B cell (primary cell): ENCODE measurements around the gene POLR1H. TPM values are rescaled to one million over a fixed set of nuclear protein-coding genes. Genes with fewer than 3 reads are reported as not detected.

Experiments
- ATAC-seq: fragments of 200-7000 bp; cut with Tn5 transposase; one replicate; pipeline ENCODE4 v1.10.0; 2021; ENCODE audit warnings: low read depth, mild to moderate bottlenecking, moderate number of reproducible peaks, moderate library complexity
- CTCF ChIA-PET: fragments of 350-600 bp; sonication (Branson Sonifier 250); formaldehyde crosslinking; loops from one replicate; lab custom pipeline; 2021; ENCODE audit warnings: antibody characterized with exemption, inconsistent platforms; lab: Charles Lee
- POLR2A ChIA-PET: fragments of 350-600 bp; sonication (Branson Sonifier 250); formaldehyde crosslinking; loops from one replicate; lab custom pipeline; 2021; ENCODE audit warnings: antibody characterized with exemption; lab: Charles Lee
- DNase-seq: peaks from one replicate; pipeline ENCODE4 v3.0.0; 2013
- H2AFZ ChIP-seq: 2 replicates; pipeline ENCODE4 v1.6.1; 2012; ENCODE audit warnings: mild to moderate bottlenecking, low read depth, low read length; ENCODE audit not compliant: insufficient read depth, poor library complexity, severe bottlenecking
- H3K27ac ChIP-seq, 2 donors: 1 replicate in 1 of 2; 2 replicates in 1 of 2; pipeline ENCODE4 v1.5.1; 2012 to 2013; ENCODE audit warnings: low read length in 2 of 2, mild to moderate bottlenecking in 2 of 2, moderate library complexity in 1 of 2
- H3K27me3 ChIP-seq, 4 experiments: fragments of 200-600 bp in 1 of 4; sonication (generic) in 1 of 4; replicated peaks in 1 of 4; 1 replicate in 2 of 4; 2 replicates in 2 of 4; pipeline versions ENCODE4 v1.6.1 to v1.7.0; 2013 to 2016; ENCODE audit warnings: low read length in 3 of 4, mild to moderate bottlenecking in 2 of 4, mixed read lengths in 1 of 4, moderate library complexity in 1 of 4; ENCODE audit not compliant: insufficient read depth in 4 of 4, control insufficient read depth in 3 of 4; ENCODE audit errors: control extremely low read depth in 1 of 4
- H3K36me3 ChIP-seq, 2 experiments: replicated peaks in 1 of 2; 1 replicate in 1 of 2; 2 replicates in 1 of 2; pipeline versions ENCODE4 v1.6.1 to v1.7.1; 2013; ENCODE audit warnings: low read length in 1 of 2; ENCODE audit not compliant: insufficient read depth in 2 of 2, control insufficient read depth in 1 of 2; ENCODE audit errors: control extremely low read depth in 1 of 2, extremely low read depth in 1 of 2
- H3K4me1 ChIP-seq, 2 donors: fragments of 200-600 bp in 1 of 2; sonication (generic) in 1 of 2; 1 replicate in 1 of 2; 2 replicates in 1 of 2; pipeline versions ENCODE4 v1.5.1 to v1.6.1; 2013 to 2017; ENCODE audit warnings: low read length in 2 of 2; ENCODE audit not compliant: control insufficient read depth in 2 of 2, insufficient read depth in 2 of 2
- H3K4me2 ChIP-seq: replicated peaks from 2 replicates; pipeline ENCODE3; 2012; ENCODE audit warnings: mild to moderate bottlenecking, low read depth, low read length; ENCODE audit not compliant: poor library complexity, severe bottlenecking
- H3K4me3 ChIP-seq, 5 experiments: fragments of 200-600 bp in 1 of 5; sonication (generic) in 1 of 5; 1 replicate in 3 of 5; 2 replicates in 2 of 5; pipeline versions ENCODE4 v1.5.1 to v1.7.0; 2011 to 2016; ENCODE audit warnings: low read length in 4 of 5, mild to moderate bottlenecking in 4 of 5, low read depth in 2 of 5, control low read depth in 1 of 5, moderate library complexity in 1 of 5; ENCODE audit not compliant: insufficient read depth in 1 of 5; ENCODE audit errors: control extremely low read depth in 1 of 5, extremely low read depth in 1 of 5
- H3K79me2 ChIP-seq: fragments of 200-600 bp; sonication (generic); one replicate; pipeline ENCODE4 v1.6.0; 2016; ENCODE audit warnings: low read length; ENCODE audit not compliant: control insufficient read depth, insufficient read depth
- H3K9ac ChIP-seq: fragments of 200-600 bp; sonication (generic); 2 replicates; pipeline ENCODE4 v1.6.1; 2017; ENCODE audit warnings: mild to moderate bottlenecking, low read length, moderate library complexity
- H3K9me3 ChIP-seq, 3 donors: one replicate each; pipeline versions ENCODE4 v1.6.1 to v1.7.1; 2013; ENCODE audit warnings: low read length in 2 of 3; ENCODE audit not compliant: control insufficient read depth in 2 of 3, insufficient read depth in 1 of 3; ENCODE audit errors: control extremely low read depth in 1 of 3
- H4K20me1 ChIP-seq: 2 replicates; pipeline ENCODE4 v1.6.0; 2012; ENCODE audit warnings: mild to moderate bottlenecking, low read length; ENCODE audit not compliant: insufficient read depth, control insufficient read depth, poor library complexity, severe bottlenecking
- H3K27ac Mint-ChIP-seq: one replicate; pipeline ENCODE4 v1.8.0; 2021; ENCODE audit warnings: mixed read lengths
- H3K27me3 Mint-ChIP-seq: one replicate; pipeline ENCODE4 v1.8.0; 2021; ENCODE audit warnings: mixed read lengths
- H3K4me1 Mint-ChIP-seq: one replicate; pipeline ENCODE4 v1.8.0; 2021; ENCODE audit warnings: mixed read lengths
- H3K4me3 Mint-ChIP-seq: one replicate; pipeline ENCODE4 v1.8.0; 2021; ENCODE audit warnings: mixed read lengths
- H3K9me3 Mint-ChIP-seq: one replicate; pipeline ENCODE4 v1.8.0; 2022; ENCODE audit warnings: mixed read lengths; ENCODE audit not compliant: insufficient read depth
- EZH2 ChIP-seq: IDR thresholded peaks from 2 replicates; pipeline ENCODE4 v1.6.1; 2012; ENCODE audit warnings: borderline replicate concordance, low read depth, mild to moderate bottlenecking, moderate library complexity, low read length; ENCODE audit not compliant: insufficient read depth, poor library complexity, severe bottlenecking
- WGBS: methylation state at CpG from one replicate; pipeline ENCODE4 v1.1.5; 2013; ENCODE audit warnings: missing lambda C conversion rate; ENCODE audit not compliant: insufficient coverage; 5-methylcytosine and 5-hydroxymethylcytosine counted together
- intact Hi-C: fragments of 100-400 bp; cut with micrococcal nuclease; formaldehyde crosslinking; loops from one replicate; pipeline ENCODE4 v1.10.0; 2022
- polyA plus RNA-seq: library from polyadenylated mRNA; depleted of rRNA; stranded (reverse); fragments of >200 nt; gene quantifications from 2 replicates; pipeline ENCODE4 v1.2.3, GENCODE V29; 2012
- total RNA-seq, 2 donors: library from RNA; stranded (reverse); fragments of 120-200 nt in 1 of 2; gene quantifications; 1 replicate in 1 of 2; 2 replicates in 1 of 2; pipeline versions ENCODE4 v1.2.3 to v1.2.4, GENCODE V29; 2013 to 2022
- TF ChIP-seq, protein P1 (sequence below): fragments of 200-600 bp; IDR thresholded peaks from one replicate; pipeline ENCODE4 v1.8.0; 2022; ENCODE audit warnings: antibody characterized with exemption, mild to moderate bottlenecking

POLR1H gene
- total and polyA plus RNA-seq, 2 donors (not counting 1 experiment from before 2014, with no cell fraction given), result 38.8 to 71.0 TPM

DNA sequence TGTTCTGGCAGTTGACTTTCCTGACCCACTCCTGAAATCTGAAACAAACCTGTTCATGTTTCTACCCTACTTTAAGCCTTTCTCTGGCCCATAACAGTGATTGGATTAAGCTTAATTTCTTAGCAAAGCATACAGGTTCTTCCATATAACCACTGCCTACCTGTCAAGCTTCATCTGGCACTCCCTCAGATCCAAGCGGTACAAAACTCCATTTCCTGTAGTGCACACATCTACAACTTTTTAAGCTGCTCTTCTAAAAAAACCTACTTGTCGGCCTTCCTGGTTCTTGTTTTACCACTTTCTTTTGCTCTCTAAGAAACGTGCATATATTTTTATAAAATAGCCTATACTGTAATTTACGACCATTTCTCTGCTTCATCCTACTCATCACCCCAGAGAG is 5.0 kb downstream of the POLR1H start:
- H3K27ac ChIP-seq, result peak overlapping the region; percentile 93 to 97
- Mint-ChIP-seq H3K4me3 (peak overlapping the region; percentile 93), H3K4me1 (peaks cover 52% of the 10 kb centered on the region), H3K9me3 (no peaks in the 10 kb centered on the region), H3K27me3 (peaks cover 12% of the 10 kb centered on the region), H3K27ac (peak overlapping the region; percentile 99)
- ChIA-PET POLR2A (interaction anchor here (0.6 to 1.5 kb wide), 7 partner anchors 11 to 1475 kb away, joined by 3 to 5 read pairs (median 3); partner anchors contain the start of gene DDX39B), CTCF (interaction anchor here (1.0 to 2.0 kb wide), 4 partner anchors 35 to 217 kb away, joined by 3 to 4 read pairs (median 4); no protein-coding TSS in a partner anchor)
- H3K27me3 ChIP-seq, result peaks cover 0 to 13% (median 6%) of the 10 kb centered on the region in 4 experiments
- DNase-seq (no peak), ATAC-seq (no peak)
- H3K4me1 ChIP-seq, result peaks cover 40 to 42% of the 10 kb centered on the region in 2 donors
- H3K9ac ChIP-seq, result peak overlapping the region; percentile 69
- H3K79me2 ChIP-seq, result peaks cover 43% of the 10 kb centered on the region
- H3K4me2 ChIP-seq, result peak overlapping the region; percentile 84
- peaks cover 26% of the 10 kb centered on the region for H4K20me1 ChIP-seq
- peak overlapping the region; percentile 66 to 90 (median 80) for H3K4me3 ChIP-seq
- H3K9me3 ChIP-seq, result no peaks in the 10 kb centered on the region
- WGBS, result 0% methylated on average over 1 of the region's 4 CpGs
- no peak for TF ChIP-seq EZH2
- TF ChIP-seq, protein P1, sequence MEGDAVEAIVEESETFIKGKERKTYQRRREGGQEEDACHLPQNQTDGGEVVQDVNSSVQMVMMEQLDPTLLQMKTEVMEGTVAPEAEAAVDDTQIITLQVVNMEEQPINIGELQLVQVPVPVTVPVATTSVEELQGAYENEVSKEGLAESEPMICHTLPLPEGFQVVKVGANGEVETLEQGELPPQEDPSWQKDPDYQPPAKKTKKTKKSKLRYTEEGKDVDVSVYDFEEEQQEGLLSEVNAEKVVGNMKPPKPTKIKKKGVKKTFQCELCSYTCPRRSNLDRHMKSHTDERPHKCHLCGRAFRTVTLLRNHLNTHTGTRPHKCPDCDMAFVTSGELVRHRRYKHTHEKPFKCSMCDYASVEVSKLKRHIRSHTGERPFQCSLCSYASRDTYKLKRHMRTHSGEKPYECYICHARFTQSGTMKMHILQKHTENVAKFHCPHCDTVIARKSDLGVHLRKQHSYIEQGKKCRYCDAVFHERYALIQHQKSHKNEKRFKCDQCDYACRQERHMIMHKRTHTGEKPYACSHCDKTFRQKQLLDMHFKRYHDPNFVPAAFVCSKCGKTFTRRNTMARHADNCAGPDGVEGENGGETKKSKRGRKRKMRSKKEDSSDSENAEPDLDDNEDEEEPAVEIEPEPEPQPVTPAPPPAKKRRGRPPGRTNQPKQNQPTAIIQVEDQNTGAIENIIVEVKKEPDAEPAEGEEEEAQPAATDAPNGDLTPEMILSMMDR, result no peak
- peaks cover 4 to 36% of the 10 kb centered on the region in 2 experiments for H3K36me3 ChIP-seq
- peak overlapping the region; percentile 61 for H2AFZ ChIP-seq
- intact Hi-C loops, result loop anchor here (1.0 to 10.0 kb wide), 7 partner anchors 101 to 1909 kb away; partner anchors contain the start of genes DXO, HLA-F, TRIM26 and TRIM39
